NCI-H226 (cell line): ENCODE data around the gene CENPE.
"Not testable (repeated sequence)": the region's sequence is repeated elsewhere in the genome, so short reads cannot be mapped to it uniquely, and the experiment has no call there.

Source experiments
- DNase-seq: peaks from one replicate; pipeline ENCODE4 v3.0.0-alpha.2; 2015

Gene CENPE, protein sequence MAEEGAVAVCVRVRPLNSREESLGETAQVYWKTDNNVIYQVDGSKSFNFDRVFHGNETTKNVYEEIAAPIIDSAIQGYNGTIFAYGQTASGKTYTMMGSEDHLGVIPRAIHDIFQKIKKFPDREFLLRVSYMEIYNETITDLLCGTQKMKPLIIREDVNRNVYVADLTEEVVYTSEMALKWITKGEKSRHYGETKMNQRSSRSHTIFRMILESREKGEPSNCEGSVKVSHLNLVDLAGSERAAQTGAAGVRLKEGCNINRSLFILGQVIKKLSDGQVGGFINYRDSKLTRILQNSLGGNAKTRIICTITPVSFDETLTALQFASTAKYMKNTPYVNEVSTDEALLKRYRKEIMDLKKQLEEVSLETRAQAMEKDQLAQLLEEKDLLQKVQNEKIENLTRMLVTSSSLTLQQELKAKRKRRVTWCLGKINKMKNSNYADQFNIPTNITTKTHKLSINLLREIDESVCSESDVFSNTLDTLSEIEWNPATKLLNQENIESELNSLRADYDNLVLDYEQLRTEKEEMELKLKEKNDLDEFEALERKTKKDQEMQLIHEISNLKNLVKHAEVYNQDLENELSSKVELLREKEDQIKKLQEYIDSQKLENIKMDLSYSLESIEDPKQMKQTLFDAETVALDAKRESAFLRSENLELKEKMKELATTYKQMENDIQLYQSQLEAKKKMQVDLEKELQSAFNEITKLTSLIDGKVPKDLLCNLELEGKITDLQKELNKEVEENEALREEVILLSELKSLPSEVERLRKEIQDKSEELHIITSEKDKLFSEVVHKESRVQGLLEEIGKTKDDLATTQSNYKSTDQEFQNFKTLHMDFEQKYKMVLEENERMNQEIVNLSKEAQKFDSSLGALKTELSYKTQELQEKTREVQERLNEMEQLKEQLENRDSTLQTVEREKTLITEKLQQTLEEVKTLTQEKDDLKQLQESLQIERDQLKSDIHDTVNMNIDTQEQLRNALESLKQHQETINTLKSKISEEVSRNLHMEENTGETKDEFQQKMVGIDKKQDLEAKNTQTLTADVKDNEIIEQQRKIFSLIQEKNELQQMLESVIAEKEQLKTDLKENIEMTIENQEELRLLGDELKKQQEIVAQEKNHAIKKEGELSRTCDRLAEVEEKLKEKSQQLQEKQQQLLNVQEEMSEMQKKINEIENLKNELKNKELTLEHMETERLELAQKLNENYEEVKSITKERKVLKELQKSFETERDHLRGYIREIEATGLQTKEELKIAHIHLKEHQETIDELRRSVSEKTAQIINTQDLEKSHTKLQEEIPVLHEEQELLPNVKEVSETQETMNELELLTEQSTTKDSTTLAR (N-terminal part only)

DNA sequence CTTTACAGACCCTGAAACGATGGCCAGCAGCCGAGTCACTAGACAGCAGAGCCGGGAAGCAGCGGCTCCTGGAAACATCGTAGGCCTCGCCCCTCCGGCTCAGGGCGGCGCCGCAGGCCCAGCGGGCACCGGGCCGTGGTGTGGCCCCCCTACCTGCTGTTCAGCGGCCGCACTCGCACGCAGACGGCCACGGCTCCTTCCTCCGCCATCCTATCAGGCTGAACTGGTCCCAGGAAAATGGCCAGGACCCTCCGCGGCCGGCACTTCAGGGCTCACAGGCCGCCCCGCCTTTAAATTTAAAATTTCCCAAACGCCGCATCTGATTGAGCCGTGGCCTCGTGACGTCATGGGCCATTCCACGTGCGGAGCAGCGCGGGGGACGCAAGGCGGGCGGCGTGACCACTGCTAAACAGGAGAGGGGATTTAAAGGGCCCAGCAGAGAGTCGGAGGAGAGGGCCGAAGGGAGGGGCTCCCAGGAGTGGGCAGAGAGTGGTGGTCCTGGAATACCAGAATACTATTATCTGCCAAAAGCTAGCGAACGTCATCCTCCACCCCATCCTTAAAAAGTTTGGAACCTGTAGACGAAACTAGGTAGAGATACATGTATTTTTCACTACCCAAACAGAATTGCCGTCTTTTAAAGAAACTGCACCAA lies at the start of gene CENPE:
Gene CENPE, minus strand, starts transcription at position 233 of the 655 bp plus-strand sequence. Its CDS starts 24 bp downstream, at position 209.
- DNase-seq = peak; percentile 69

DNA sequence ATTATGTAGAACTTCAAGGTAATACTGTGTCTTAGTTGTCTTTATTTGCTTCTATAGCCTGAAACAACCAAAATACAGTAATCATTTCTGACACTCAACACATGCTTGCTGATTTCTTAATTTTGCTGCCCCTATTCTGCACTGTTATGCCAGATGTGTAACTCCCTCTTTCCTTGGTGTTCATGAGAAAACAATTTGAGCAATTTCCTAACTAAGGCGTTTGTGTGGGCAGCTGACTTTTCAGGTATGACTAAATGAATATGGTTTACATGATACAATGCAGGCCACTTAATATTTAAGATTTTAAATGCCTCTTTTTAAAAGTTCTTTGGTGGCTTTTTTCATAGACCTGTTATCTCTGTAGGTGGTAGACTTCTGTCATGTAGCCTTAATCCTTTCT lies 46.1 kb upstream of the CENPE start:
- peak; percentile 60 for DNase-seq

DNA sequence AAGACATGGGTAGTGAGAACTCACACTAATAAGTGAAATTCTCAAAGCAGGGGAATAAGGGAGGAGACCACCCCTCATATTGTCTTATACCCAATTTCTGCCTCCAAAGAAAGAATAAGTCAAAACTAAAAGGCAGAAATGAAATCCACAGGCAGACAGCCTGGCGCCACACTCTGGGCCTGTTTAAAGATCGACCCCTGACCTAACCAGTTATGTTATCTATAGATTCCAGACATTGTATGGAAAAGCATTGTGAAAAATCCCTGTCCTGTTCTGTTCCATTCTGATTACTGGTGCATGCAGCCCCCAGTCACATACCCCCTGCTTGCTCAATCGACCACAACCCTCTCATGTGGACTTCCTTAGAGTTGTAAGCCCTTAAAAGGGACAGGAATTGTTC lies 32.8 kb upstream of the CENPE start:
- not testable (repeated sequence) for DNase-seq

DNA sequence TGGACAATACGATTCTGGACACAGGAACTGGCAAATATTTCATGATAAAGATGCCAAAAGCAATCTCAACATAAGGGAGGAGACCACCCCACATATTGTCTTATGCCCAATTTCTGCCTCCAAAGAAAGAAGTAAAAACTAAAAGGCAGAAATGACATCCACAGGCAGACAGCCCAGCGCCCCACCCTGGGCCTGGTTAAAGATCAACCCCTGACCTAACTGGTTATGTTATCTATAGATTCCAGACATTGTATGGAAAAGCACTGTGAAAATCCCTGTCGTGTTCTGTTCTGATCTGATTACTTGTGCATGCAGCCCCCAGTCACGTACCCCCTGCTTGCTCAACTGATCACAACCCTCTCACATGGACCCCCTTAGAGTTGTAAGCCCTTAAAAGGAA lies 25.4 kb upstream of the CENPE start:
- DNase-seq = not testable (repeated sequence)

DNA sequence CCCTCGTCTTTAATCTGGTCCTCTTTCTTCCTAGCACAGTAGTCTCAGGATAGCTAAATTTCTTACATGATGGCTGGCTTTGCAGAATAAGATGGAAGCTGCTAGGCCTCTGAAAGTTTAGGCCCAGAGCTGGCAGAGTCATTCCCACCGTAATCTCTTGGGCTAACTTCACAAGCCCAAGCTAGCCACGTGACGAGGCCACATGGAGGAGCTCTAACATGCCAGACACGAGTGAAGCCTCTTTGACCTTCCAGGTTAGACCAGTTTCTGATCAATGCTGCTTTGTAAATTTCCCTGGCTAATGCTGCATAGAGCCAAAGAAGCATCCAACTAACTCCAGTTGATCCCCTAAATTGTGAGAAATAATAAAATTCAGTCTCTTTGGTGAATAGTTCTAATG lies 9.5 kb upstream of the CENPE start:
- no peak for DNase-seq

DNA sequence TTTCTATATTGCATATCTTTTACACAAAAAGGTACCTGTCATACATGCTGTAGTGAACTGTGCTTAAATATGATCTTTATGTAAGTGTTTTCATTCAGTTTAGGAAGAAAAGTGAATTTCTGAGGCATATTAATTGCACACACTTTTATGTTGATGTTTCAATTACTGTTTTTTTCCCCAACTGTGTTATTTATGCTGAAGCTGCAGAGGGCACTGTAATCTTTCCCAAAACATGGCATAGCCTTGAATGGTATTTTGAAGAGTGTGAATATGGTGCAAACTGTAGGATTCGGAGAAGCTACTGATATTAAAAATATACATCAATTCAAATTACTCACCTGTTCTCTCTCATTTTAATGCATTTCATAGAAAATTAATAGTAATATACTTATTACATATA lies 6.0 kb upstream of the CENPE start:
- DNase-seq = no peak

DNA sequence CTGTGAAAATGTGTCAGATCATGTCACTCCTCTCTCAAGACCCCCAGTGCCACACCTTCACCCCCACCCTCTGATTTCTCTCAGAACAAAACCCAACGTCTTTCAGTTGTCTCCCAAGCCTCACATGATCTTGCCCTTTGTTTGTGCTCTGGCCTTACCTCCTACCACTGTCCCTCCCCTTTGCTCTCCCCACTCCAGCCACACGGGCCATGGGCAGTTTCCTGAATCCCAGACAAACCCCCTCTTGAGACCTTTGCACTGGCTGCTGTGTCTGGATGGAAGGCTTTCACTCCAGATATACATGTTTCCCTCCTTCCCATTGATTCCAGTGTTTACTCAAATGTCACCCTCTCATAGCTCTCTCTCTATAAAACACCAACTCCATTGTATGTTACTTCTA lies 3.6 kb upstream of the CENPE start:
- no peak for DNase-seq

DNA sequence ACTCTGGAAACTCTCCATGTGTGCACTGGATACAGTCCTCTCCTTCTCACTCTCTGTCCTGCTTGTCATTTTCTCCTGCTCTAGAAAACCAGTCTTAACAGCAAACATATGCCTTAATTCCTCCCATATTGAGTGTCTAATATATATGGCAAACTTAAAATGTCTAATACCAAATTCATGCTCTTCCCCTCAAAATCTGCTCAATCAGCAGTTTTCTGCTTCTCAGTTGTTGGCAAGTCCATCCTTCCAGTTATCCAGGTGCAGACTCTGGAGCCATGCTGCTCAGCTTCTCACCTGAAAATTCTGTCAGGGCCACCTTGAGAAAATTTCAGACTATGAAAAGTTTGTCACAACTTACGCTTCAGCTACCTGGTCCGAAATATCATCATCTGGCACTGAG lies 3.1 kb upstream of the CENPE start:
- no peak for DNase-seq

DNA sequence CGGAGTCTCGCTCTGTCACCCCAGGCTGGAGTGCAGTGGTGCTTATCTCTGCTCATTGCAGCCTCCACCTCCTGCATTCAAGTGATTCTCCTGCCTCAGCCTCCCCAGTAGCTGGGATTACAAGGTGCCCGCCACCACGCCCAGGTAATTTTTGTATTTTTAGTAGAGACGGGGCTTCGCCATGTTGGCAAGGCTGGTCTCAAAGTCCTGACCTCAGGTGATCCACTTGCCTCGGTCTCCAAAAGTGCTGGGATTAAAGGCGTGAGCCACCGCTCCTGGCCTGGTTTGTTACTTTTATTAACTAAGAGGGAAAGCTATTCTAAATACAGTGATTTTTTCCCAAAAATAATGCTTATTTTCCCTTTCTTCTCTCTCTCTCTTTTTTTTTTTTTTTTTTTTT lies 866 bp upstream of the CENPE start:
- no peak for DNase-seq

DNA sequence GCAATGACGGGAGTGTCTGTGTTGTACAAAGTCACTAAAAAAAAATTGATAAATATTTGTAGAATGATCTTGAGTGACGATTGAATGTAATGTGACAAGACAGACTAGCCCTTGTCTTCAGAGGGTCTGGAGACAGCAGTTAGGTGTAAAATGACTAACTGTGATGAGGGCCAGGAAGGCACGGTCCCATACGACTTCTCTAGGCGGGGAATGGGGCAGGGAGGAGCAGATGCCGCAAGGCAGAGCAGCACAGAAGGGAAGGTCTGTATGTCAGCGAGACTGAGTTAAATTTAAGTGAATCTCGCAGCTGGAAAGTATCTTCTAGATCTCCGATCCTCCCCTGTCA lies 405 bp downstream of the CENPE start:
- peak; percentile 2 for DNase-seq

DNA sequence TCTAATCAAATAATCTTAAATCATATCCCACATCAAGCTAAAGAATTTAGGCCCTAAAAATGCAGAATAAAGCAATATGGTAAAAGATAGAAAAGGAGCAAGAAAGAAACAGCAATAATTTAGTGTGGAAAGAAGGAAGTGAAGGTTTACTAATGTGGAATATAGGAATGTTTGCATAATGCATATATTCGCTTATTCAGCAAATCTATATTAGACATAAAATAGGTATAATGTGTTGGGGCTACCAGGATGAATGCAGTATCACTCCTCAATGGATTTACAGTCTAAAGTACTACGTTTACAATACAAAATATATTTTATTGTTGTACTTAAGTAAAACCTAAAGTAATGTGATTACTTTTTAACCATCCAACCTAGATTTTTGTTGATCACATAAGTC lies 4.7 kb downstream of the CENPE start:
- DNase-seq = no peak

DNA sequence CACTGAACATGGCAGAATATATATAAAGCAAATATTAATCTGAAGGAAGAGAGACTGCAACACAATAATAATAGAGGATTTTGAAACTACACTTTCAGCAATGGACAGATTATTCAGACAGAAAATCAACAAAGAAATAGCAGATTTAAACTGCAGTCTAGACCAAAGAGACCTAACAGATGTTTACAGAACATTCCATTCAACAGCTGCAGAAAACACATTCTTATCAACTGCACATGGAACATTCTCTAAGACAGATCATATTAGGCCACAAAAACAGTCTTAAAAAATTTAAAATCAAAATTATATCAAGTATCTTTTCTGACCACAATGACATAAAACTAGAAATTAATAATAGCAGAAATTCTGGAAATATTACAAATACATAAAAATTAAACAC lies 27.1 kb downstream of the CENPE start:
- no peak for DNase-seq

DNA sequence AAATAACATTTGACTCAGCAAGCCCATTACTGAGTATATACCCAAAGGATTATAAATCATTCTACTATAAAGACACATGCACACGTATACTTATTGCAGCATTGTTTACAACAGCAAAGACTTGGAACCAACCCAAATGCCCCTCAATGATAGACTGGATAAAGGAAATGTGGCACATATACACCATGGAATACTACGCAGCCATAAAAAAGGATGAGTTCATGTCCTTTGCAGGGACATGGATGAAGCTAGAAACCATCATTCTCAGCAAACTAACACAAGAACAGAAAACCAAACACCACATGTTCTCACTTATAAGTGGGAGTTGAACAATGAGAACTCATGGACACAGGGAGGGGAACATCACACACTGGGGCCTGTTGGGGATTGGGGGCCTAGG lies 28.4 kb downstream of the CENPE start:
- DNase-seq = not testable (repeated sequence)

DNA sequence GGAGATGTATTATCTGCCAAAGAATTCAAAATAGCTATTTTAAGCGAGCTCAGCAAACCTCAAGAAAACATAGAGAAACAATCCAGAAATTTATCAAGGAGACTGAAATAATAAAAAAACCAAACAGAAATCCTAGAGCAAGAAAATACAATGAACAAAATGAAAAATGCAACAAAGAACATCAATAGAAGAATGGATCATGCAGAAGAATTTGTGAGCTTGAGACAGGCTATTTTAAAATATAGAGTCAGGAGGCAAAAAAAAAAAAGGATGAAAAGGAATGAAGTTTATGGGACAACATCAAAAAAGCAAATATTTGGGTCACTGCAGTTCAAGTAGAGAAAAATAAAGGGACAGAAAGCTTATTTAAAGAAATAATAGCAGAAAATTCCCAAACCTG lies 29.1 kb downstream of the CENPE start:
- DNase-seq = no peak

DNA sequence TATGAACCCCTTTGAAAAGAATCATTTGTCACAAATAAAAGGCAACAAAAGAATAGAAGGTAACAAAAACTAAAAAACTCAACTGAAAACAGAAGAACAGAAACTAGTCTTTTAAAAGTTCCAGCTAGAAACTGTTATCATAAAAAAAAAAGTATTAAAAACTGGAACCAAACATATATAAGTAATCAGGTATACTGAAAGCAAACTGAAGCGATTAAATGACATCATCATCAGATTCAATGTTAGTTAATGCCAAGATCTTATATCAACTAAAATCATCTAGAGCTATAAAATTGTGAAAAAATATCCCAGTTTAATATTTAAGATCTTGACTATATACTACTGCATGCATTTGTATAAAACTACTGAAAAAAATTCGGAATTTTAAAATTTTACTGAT lies 36.0 kb downstream of the CENPE start:
- no peak for DNase-seq

DNA sequence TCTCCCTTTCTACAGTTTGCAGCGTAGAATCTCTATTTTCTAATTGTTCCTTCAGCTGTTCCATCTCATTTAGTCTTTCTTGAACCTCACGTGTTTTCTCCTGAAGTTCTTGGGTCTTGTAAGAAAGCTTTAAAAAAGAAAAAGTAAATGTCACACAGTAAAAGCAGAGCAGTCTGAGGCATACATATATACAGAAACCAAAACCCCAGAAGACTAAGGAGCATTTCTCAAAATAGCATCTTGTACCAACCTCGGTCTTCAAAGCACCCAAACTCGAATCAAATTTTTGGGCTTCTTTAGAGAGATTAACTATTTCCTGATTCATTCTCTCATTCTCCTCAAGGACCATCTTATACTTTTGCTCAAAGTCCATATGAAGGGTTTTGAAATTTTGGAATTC lies 39.4 kb downstream of the CENPE start:
- DNase-seq = no peak

DNA sequence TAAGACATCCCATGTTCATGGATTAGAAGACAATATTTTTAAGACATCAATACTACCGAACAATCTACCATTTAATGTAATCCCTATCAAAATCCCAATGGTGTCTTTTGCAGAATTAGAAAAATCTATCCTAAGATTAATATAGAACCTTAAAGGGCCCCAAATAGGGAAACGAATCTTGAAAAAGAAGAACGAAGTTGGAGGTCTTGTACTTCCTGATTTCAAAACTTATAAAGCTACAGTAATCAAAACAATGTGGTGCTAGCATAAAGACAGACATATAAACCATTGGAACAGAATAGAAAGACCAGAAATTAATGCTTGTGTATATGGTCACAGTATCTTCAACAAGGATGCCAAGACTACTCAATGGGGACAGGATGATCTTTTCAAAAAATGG lies 42.0 kb downstream of the CENPE start:
- no peak for DNase-seq

DNA sequence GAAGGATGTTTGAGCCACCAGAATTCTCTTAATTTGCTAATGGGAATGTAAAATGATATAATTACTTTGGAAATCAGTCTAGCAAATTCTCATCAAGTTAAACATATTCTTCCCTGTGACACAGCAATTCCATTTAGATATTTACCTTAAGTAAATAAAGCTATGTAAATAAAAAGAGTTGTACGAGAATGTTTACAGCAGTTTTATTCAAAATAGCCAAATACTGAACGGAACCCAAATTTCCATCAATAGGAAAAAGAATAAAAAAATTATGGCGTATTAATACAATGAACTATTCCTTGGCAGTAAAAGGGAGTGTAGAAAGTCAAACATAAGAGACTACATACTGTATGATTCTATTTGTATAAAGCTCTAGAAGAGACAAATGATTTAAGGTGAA lies 45.8 kb downstream of the CENPE start:
- no peak for DNase-seq

DNA sequence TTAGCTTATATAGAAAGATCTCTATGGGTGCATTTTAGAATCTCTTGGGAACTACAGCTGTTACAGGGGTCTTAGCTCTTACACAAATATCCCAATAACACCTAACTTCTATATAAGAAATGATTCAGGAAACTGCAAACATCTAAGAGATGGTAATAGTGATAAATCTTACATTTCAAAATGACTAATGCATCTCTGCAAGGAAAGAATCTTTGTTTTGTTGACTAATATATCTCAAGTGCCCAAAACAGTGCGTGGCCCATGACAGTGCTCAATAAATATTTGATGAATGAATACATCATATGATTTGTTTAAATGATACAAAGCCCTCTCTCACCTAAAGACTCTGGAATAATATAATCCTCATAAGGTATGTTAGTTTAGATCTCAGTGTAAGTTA lies 47.5 kb downstream of the CENPE start:
- no peak for DNase-seq

DNA sequence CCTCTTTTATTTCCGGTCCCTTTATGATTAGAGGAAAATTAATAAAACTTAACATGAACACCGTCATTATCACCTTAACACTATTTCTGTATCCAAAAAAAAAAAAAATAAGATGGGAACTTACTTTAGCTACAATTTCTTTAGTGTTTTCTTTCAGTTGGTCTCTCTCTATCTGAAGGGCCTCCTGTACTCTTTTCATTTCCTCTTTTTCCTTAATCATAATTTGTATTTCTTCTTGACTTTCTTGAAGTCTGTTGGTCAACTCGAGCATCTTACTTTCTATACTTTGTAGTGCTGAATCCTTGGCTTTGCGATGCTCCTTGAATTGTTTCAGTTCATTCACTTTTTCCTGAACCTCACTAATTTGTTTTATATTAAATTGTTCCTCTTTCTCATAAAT lies 53.2 kb downstream of the CENPE start:
- DNase-seq = no peak

DNA sequence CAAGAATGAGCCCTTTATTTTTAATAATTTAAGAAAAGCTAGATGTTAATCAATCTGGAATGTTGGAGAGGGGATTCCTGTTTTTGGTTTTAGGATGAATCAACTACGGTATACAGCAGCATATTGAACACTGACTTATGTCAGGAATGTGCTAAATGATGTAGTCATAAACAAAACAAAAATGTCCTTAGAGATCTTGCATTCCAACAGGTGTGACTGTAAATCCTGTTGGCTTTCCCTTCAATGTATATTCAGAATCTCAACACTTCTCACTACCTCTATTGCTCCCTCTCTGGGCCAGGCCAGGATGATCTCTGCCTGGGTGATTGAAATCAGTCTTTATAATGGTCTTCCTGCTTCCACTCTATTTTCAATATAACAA lies 60.7 kb downstream of the CENPE start:
- no peak for DNase-seq

DNA sequence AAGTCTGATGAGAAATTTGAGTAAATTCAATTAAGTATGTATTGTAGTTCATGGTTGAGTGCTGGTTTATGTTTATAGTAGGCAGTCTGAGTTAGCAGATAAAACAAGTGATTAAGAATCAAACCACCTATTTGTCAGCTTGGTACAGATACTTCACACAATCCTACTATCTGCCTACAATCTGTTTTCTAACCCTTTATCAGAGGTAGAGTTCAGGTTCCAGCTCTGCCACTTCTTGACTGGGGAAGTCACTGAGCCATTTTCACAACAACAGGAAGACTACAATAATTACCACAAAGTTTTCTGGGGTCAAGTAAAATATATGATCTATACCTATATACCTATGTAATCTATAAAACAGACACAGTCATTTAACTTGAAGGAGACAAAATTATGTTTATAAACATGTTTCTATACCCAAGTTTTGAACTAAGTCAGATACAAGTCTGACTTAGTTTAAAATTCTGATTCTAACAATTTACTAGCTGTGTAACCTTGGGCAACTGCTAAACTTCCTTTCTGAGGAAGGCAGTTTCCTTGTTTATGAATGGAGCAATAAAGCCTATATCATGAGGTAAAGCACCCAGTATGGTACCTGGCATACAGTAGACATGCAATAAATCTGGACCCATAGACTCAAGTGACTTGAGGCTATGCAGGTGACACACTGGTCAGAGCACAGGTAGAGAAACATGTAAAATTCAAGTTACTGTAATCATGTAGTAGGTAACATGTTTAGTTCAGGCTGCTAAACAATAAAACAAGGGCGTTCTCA lies 61.3 kb downstream of the CENPE start:
- no peak for DNase-seq
